Measurements from ENCODE around the gene NLRP5.
"Not testable (repeated sequence)": the region's sequence is repeated elsewhere in the genome, so short reads cannot be mapped to it uniquely, and the experiment has no call there.

GRCh38 chr19:55950566-55950965 lies 36.0 kb upstream of the NLRP5 start:
- not testable (repeated sequence) for TF ChIP-seq MAZ (IDR thresholded peaks at IDR 0.05; ENCODE audit: borderline replicate concordance, low read depth, low read length); POLR2A (IDR thresholded peaks at IDR 0.05; ENCODE audit: low read depth, low read length); RFX5 (IDR thresholded peaks at IDR 0.05; ENCODE audit: low read depth, low read length); CTCF (conservative IDR thresholded peaks at IDR 0.05; ENCODE audit: low read depth, low read length); RAD21 (IDR thresholded peaks at IDR 0.05; ENCODE audit: low read length); FOS (IDR thresholded peaks at IDR 0.05; ENCODE audit: low read depth, low read length); SMC3 (IDR thresholded peaks at IDR 0.05; ENCODE audit: low read depth, low read length)
